ENCODE data around the gene CTNNA1. TPM values are rescaled to one million over a fixed set of nuclear protein-coding genes. Genes with fewer than 3 reads are reported as not detected.

The CTNNA1 gene
- total and polyA plus RNA-seq, 9 of the 15 experiments (the other 6 are each of a cell fraction or from before 2014, with no cell fraction given) = 29.6 to 117 (median 89.1) TPM

GRCh38 chr5:138901716-138902115 is 148.5 kb downstream of the CTNNA1 start:
- WGBS (ENCODE audit: insufficient coverage, low coverage, missing lambda C conversion rate) = 93% methylated on average over 2 of the region's 2 CpGs
- BruUV-seq (replicated peaks) = no TSS peak
- H3K9ac ChIP-seq (ENCODE audit: insufficient read depth in 1 of 2, low read depth in 2 of 2, low read length in 2 of 2) = no peak overlapping the region
- H3K9me1 ChIP-seq (ENCODE audit: control insufficient read depth, insufficient read depth, low read length) = no peaks in the 10 kb centered on the region
- no peak overlapping the region for H3K4me3 ChIP-seq
- no peak for ATAC-seq
- POLR2A ChIA-PET = interaction anchor here (0.6 kb wide), 1 partner anchor 11 kb away, joined by 3 read pairs; no protein-coding TSS in a partner anchor
- CTCF ChIA-PET (ENCODE audit: low intra/inter-chr PET ratio) = no interaction called here
- H2AFZ ChIP-seq (ENCODE audit: low read depth, low read length) = no peak overlapping the region
- no peak overlapping the region for H3K27ac ChIP-seq (ENCODE audit: extremely low read depth, low read depth, low read length)
- no peaks in the 10 kb centered on the region for H3K9me3 ChIP-seq (replicated peaks; ENCODE audit: control insufficient read depth, insufficient read depth, low read depth, low read length)
- DNase-seq (ENCODE audit: extremely low read depth in 1 of 4, low spot score in 3 of 4) = no peak
- H3K79me2 ChIP-seq (ENCODE audit: control insufficient read depth, insufficient read depth, low read length) = no peaks in the 10 kb centered on the region
- intact Hi-C loops (cut with micrococcal nuclease) = no loop called here
- in situ Hi-C loops (cut with MboI) = no loop called here
- H4K20me1 ChIP-seq (replicated peaks; ENCODE audit: control insufficient read depth, insufficient read depth, low read length) = no peaks in the 10 kb centered on the region
- H3K36me3 ChIP-seq (ENCODE audit: control insufficient read depth, insufficient read depth, low read length) = peaks cover 14% of the 10 kb centered on the region; the same call in 2 of the 3 replicates
- H3K27me3 ChIP-seq (ENCODE audit: control insufficient read depth in 2 of 2, insufficient read depth in 2 of 2, low read length in 2 of 2) = no peaks in the 10 kb centered on the region
- no peak for TF ChIP-seq DACH1 (IDR thresholded peaks at IDR 0.05; ENCODE audit: partially characterized antibody)
- no peak for TF ChIP-seq NFIX (CRISPR knock-in tag; IDR thresholded peaks at IDR 0.05; ENCODE audit: low read depth)
- TF ChIP-seq FOSL1 (tag; conservative IDR thresholded peaks at IDR 0.05) = no peak
- TF ChIP-seq GABPB2 (CRISPR knock-in tag; conservative IDR thresholded peaks at IDR 0.05) = no peak
- TF ChIP-seq ARNT (IDR thresholded peaks at IDR 0.05) = no peak
- no peak for TF ChIP-seq CREB3L1 (IDR thresholded peaks at IDR 0.05; ENCODE audit: borderline replicate concordance, low read depth)
- no peak for TF ChIP-seq ZNF217 (CRISPR knock-in tag; IDR thresholded peaks at IDR 0.05)
- no peak for TF ChIP-seq NELFE (IDR thresholded peaks at IDR 0.05; ENCODE audit: insufficient read depth, insufficient read length)
- TF ChIP-seq MTA3 (IDR thresholded peaks at IDR 0.05; ENCODE audit: borderline replicate concordance) = no peak
- peaks cover 0 to 8% of the 10 kb centered on the region in 2 experiments; a peak in 2 of 5 replicates for H3K4me1 ChIP-seq (replicated peaks in 1 of 2; ENCODE audit: control insufficient read depth in 2 of 2, insufficient read depth in 2 of 2, low read length in 2 of 2)
- FAIRE-seq = no peak
- no peak overlapping the region for H3K4me2 ChIP-seq (ENCODE audit: insufficient read depth, low read length)

Measured in K562 (cell line).